GM18867 (cell line): Measurements from ENCODE around the gene LRRC70.
"Not testable (repeated sequence)": the region's sequence is repeated elsewhere in the genome, so short reads cannot be mapped to it uniquely, and the experiment has no call there.

Experiments used
- ATAC-seq: cut with Tn5 transposase; IDR thresholded peaks from one replicate; pipeline ENCODE4 v1.9.1; 2021; ENCODE audit warnings: mild to moderate bottlenecking, moderate library complexity; ENCODE audit not compliant: unreplicated experiment

The LRRC70 gene, protein sequence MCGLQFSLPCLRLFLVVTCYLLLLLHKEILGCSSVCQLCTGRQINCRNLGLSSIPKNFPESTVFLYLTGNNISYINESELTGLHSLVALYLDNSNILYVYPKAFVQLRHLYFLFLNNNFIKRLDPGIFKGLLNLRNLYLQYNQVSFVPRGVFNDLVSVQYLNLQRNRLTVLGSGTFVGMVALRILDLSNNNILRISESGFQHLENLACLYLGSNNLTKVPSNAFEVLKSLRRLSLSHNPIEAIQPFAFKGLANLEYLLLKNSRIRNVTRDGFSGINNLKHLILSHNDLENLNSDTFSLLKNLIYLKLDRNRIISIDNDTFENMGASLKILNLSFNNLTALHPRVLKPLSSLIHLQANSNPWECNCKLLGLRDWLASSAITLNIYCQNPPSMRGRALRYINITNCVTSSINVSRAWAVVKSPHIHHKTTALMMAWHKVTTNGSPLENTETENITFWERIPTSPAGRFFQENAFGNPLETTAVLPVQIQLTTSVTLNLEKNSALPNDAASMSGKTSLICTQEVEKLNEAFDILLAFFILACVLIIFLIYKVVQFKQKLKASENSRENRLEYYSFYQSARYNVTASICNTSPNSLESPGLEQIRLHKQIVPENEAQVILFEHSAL

GRCh38 chr5:62578540-62578939, at the start of gene LRRC70:
LRRC70 (plus strand) TSS chr5:62578819; CDS start chr5:62579439, 620 bp downstream.
- ATAC-seq: peak; percentile 82

DNA sequence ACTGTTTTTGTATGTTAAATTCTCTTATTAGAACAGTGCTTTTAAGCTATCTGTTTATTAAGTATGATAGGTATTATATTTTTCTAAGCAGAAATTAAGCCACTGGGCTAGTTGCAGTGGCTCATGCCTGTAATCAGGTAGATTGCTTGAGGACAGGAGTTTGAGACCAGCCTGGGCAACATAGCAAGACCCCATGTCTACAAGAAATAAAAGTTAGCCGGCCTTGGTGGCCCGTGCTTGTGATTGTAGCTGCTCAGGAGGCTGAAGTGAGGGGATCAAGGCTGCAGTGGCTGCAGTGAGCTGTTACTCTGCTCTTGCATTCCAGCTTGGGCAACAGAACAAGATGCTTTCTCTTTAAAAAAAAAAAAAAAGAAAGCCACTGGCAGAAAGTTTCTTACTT, 45.0 kb upstream of the LRRC70 start:
- ATAC-seq: no peak

DNA sequence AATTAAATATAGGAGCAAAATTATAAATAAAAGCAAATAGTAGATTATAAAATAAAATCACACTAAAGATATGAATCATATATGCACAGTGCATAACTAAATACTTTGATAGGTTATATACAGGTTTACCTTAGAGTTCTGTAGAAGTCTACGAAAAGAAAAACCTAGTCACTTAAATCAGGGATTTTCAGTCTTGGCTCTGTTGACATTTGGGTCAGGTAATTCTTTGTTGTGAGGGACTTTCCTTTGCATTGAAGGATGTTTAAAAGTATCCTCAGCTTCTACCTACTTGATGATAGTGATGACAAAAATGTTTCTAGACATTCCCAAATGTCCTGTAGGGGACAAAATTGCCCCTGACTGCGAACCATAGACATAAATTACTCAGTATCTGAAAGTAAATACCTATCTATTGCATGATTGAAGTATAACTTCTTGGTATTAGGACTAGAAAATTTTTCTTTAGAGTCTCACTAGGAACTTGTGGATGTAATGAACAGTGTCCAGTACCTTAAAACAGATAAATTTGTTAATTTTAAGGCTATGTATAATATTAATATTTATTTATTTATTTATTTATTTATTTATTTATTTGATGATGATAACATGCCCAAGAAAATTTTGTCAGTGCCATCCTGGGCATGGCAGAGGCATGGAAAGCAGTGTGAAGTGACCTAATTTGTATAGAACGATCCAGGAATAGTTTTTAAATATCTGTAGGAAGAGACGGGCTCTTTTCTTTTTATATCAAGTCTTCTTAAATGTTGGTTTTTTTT, 44.0 kb upstream of the LRRC70 start:
- no peak for ATAC-seq

DNA sequence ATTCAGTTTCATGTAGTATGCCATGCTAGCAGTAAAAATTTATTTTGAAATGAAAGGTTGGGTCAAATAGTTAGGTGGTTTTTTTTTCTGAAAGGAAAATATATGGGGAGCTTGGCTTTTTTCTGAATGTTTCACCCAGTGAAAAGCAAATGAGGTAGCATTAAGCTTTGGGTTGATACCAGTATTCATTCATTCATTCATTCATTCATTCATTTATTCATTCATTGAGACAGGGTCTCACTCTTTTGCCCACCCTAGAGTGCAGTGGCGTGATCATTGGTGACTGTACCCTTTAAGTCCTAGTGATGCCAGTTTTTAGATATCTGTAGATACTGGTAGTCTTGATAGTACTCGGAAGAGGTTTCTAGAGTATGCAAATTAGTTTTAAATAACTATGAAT, 42.4 kb upstream of the LRRC70 start:
- ATAC-seq: no peak

DNA sequence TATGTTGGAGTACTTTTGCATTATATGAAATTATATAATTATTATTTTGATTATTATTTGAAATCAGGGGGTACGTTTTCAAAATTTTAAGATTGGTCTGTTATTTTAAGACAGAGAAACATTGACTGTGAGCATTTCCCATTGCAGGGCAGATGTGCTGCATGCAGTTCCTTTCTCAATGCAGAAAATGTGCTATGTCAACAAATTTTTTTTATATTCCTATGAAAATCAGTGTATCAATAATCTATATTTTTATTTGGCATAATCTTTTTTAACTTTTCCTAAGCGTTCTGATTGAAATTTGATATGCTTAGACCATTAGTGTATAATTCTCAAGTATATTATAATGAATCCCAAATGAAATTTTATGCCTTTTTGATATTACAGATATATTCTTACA, 41.8 kb upstream of the LRRC70 start:
- no peak for ATAC-seq

DNA sequence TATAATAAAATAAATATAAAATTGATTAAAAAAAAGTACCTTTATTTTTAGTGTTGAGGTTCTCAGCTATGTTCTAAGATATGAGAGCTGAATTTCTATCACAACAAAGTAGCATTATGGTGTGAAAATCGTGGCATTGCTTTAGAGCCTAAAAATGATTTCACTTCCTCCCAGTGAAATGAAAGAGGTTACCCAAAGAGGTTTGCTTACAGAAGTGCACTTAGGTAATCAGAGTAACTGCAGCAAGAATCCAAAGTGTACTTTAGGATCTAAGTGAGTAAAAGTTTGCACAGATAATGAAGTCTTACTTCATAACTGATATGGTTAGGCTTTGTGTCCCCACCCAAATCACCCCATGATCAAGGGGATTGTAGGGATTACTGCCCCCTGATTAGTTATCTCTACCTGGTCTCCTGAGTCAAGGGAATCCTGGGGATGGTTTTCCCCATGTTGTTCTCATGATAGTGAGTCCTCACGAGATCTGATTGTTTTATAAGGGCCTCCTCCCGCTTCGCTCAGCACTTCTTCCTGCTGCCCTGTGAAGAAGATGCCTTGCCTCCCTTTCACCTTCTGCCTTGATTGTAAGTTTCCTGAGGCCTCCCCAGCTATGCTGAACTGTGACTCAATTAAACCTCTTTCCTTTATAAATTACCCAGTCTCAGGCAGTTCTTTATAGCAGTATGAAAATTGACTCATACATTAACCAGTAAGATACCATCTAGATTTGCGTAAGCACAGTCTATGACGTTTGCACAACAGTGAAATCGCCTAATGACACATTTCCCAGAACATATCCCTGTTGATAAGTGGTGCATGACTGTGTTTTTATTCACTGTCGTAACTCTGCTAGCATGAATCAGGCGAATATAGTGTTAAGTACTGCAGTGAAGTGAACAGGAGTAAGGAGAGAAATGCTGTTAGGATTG, 40.3 kb upstream of the LRRC70 start:
- peak; percentile 79 for ATAC-seq

DNA sequence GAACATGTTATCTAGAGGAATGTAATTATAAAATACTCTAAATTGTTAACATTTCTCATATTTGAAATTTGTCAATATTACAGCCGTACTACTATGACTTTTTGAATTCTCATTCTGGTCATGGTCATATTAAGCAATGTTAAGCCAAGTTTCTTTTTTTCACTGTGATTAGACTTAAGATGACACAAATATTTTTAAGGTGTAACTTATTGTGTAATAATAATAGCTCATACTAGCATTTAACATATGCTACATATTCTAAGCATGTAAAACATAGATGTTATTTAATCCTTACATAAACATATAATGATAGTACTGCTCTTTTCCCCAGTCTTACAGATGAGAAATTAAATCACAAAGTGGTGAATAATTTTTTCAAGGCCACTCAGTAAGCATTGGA, 35.9 kb upstream of the LRRC70 start:
- no peak for ATAC-seq

- no peak for ATAC-seq
These were observed 30.5 kb upstream of the LRRC70 start for GRCh38 chr5:62547945-62548630.

DNA sequence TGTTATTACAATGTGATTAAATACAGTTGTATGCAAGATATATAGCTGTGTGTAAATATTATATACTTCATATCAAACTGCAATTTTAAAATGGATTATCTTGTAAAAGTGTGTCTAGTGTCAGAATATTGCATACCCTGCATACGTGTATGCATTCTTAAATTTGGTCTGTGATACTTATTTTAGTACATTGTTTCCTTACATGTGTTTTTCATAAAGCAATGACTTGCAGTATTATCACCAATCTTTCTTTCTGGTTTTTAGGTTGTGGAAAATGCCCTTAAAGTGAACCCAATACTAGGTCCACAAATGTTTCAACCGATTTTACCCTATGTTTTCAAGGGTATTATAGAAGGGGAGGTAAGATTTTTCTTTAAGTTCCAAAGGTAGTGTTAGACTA, 28.5 kb upstream of the LRRC70 start:
- no peak for ATAC-seq

DNA sequence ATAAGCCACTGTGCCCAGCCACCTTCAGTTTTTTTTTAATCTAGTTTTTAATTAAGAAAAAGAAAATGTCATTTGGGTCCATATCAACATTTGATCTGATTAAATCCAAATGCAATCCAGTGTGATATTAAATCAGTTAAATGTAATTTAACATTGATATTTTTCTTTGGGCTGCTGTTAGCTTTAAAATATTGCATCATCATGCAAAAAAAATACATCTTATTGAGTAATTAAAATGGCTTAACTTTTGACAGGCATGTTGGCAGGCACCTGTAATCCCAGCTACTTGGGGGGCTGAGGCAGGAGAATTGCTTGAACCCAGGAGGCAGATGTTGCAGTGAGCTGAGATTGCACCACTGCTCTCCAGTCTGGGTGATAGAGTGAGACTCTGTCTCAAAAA, 22.7 kb upstream of the LRRC70 start:
- no peak for ATAC-seq

DNA sequence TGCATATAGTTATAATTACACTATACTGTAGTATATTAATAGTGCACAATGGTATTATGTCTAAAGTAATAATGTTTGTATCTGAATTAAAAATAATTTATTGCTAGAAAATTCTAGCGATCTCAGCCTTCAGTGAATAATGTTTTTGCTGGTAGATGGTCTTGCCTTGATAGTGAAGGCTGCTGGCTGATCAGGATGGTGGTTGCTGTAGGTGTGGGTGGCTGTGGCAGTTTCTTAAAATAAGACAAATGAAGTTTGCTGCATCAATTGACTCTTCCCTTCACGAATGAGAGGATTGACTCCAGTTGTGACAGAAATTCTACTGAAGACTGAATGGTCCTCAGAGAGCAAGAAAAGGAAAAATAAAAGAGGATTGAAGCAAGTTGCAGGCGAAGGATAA, 19.7 kb upstream of the LRRC70 start:
- ATAC-seq: no peak

DNA sequence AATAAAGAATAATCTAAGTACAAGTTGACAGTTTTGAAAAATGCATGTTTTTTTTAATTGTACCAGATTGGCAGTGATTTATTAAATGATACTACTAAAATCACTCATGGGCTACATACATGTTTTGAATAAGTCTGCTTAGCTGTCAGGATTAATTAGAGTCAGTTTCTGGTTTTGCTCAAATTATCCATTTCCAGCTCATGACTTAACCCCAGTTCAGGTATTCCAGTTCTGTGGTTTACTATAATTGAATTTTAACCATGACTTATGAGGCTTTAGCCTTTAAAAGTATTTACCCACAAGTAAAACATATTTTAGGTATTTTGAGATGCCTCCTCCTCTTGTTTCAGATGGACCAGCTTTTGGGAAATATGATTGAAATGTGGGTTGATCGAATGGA, 17.8 kb upstream of the LRRC70 start:
- no peak for ATAC-seq

- no peak for ATAC-seq
These were observed 16.7 kb upstream of the LRRC70 start for GRCh38 chr5:62561896-62562295.

DNA sequence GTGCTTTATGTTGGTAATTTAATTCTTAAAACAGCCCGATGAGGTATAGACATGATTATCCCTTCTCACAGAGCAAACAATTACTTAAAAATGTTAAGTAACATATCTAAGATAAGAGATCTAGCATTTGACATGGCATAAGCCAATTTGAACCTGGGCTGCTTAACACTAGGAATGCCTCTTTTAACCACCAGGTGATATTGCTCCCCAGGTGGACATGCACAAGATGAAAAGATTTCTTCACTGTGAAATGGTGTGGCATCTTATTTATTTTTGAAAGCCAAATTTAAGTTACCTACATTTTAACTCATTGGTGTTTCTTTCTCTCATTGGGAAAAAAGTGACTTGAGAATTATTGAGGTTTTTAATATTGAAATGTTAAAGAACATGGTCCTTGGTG, 15.8 kb upstream of the LRRC70 start:
- no peak for ATAC-seq

DNA sequence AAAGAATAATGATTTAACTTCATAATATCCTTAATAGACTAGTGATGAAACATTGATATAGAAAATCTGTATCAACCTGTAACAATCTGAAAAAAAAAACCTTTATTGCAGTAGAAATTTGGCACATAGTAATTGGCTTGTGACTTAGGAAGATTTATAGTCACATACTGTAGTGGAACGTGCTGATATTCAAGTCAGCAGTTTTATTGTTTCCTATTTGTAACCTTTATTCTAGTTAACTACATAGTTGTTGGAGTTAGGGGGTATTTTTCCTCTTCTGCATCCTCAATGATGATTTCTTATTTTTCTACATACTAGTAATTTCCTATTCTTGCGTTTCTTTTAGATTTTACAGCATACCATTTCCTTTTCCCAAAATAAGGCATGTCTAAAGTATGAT, 14.5 kb upstream of the LRRC70 start:
- ATAC-seq: no peak

DNA sequence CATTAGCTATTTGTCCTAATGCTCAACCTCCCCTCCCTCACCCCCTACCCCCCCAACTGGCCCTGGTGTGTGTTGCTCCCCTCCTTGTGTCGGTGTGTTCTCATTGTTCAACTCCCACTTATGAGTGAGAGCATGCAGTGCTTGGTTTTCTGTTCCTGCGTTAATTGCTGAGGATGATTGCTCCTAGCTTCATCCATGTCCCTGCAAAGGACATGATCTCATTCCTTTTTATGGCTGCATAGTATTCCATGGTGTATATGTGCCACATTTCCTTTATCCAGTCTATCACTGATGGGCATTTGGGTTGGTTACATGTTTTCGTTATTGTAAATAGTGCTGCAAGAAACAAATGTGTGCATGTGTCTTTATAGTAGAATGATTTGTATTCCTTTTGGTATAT, 12.9 kb upstream of the LRRC70 start:
- ATAC-seq: not testable (repeated sequence)

DNA sequence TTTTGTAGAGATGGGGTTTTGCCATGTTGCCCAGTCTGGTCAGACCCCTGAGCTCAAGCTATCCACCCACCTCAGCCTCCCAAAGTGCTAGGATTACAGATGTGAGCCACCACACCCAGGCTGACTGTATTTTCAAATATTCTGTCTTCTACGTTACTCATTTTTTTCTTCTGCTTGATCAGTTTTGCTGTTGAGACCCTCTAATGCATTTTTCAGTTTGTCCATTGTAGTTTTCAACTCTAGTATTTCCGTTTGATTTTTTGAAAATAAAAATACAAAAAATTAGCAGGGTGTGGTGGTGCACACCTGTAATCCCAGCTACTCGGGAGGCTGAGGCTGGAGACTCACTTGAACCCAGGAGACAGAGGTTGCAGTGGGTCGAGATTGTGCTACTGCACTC, 10.5 kb upstream of the LRRC70 start:
- no peak for ATAC-seq

GRCh38 chr5:62568800-62569432, 9.7 kb upstream of the LRRC70 start:
- ATAC-seq: no peak

GRCh38 chr5:62569470-62569869, 9.1 kb upstream of the LRRC70 start:
- ATAC-seq: no peak
